ENCODE data around the gene SLC49A3. TPM values are rescaled to one million over a fixed set of nuclear protein-coding genes. Genes with fewer than 3 reads are reported as not detected.
A peak's percentile ranks its signal among the peaks of the same experiment; 100 is the strongest.

SLC49A3 gene
- total and polyA plus RNA-seq, 2 of the 13 experiments (the other 11 are each of a cell fraction or from before 2014, with no cell fraction given), result 0.07 to 0.17 TPM

DNA sequence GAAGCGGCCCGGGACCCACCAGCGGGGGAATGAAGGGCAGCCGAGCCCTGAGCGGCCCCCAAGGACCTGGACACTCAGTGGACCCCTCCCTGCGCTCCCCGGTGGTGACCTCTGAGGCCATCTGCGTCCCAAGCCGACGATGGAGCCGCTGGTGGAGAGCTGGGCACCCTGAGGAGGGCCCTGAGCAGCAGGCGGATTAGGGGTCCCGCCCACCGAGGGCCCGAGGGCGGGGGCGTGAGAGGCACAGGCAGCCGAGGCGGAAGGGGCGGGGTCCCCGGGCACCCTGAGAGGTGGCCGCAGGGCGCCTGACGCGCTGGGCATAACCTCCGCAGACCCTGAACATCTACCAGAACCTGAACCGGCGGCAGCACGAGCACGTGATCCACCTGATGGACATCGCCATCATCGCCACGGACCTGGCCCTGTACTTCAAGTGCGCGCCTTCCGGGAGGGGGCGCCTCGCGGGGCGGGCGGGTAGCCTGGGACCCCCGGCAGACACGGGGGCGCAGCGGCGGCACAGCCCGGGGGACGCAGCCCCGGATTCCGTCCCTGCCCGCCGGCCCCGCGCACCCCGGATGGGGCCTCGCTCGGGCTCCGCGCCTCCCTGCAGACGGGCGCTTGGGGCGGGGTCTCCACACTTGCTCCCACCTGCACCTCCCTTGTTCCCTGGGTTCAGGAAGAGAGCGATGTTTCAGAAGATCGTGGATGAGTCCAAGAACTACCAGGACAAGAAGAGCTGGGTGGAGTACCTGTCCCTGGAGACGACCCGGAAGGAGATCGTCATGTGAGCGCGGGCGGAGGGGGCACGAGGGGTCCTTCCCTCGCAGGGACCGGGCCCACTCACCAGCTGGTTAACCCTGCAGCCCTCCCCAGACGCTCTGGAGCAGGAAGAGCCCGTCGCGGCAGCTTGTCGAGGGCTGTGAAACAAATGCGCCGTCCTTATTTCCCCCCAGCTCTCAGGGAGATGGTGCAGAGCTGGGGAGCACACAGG lies 25.2 kb downstream of the SLC49A3 start (continued):
- TF ChIP-seq, protein P1, sequence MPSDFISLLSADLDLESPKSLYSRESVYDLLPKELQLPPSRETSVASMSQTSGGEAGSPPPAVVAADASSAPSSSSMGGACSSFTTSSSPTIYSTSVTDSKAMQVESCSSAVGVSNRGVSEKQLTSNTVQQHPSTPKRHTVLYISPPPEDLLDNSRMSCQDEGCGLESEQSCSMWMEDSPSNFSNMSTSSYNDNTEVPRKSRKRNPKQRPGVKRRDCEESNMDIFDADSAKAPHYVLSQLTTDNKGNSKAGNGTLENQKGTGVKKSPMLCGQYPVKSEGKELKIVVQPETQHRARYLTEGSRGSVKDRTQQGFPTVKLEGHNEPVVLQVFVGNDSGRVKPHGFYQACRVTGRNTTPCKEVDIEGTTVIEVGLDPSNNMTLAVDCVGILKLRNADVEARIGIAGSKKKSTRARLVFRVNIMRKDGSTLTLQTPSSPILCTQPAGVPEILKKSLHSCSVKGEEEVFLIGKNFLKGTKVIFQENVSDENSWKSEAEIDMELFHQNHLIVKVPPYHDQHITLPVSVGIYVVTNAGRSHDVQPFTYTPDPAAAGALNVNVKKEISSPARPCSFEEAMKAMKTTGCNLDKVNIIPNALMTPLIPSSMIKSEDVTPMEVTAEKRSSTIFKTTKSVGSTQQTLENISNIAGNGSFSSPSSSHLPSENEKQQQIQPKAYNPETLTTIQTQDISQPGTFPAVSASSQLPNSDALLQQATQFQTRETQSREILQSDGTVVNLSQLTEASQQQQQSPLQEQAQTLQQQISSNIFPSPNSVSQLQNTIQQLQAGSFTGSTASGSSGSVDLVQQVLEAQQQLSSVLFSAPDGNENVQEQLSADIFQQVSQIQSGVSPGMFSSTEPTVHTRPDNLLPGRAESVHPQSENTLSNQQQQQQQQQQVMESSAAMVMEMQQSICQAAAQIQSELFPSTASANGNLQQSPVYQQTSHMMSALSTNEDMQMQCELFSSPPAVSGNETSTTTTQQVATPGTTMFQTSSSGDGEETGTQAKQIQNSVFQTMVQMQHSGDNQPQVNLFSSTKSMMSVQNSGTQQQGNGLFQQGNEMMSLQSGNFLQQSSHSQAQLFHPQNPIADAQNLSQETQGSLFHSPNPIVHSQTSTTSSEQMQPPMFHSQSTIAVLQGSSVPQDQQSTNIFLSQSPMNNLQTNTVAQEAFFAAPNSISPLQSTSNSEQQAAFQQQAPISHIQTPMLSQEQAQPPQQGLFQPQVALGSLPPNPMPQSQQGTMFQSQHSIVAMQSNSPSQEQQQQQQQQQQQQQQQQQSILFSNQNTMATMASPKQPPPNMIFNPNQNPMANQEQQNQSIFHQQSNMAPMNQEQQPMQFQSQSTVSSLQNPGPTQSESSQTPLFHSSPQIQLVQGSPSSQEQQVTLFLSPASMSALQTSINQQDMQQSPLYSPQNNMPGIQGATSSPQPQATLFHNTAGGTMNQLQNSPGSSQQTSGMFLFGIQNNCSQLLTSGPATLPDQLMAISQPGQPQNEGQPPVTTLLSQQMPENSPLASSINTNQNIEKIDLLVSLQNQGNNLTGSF (CRISPR knock-in tag; IDR thresholded peaks at IDR 0.05), result no peak
- TF ChIP-seq SKI (IDR thresholded peaks at IDR 0.05; ENCODE audit: partially characterized antibody), result no peak
- TF ChIP-seq, protein P2, sequence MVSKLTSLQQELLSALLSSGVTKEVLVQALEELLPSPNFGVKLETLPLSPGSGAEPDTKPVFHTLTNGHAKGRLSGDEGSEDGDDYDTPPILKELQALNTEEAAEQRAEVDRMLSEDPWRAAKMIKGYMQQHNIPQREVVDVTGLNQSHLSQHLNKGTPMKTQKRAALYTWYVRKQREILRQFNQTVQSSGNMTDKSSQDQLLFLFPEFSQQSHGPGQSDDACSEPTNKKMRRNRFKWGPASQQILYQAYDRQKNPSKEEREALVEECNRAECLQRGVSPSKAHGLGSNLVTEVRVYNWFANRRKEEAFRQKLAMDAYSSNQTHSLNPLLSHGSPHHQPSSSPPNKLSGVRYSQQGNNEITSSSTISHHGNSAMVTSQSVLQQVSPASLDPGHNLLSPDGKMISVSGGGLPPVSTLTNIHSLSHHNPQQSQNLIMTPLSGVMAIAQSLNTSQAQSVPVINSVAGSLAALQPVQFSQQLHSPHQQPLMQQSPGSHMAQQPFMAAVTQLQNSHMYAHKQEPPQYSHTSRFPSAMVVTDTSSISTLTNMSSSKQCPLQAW (CRISPR knock-in tag; IDR thresholded peaks at IDR 0.05), result peak; percentile 31; the same call in 1 of the 2 replicates
- TF ChIP-seq ZNF850 (CRISPR knock-in tag; conservative IDR thresholded peaks at IDR 0.05), result no peak
- no peak for TF ChIP-seq FOXA3 (CRISPR knock-in tag; IDR thresholded peaks at IDR 0.05)
- TF ChIP-seq, protein P3, sequence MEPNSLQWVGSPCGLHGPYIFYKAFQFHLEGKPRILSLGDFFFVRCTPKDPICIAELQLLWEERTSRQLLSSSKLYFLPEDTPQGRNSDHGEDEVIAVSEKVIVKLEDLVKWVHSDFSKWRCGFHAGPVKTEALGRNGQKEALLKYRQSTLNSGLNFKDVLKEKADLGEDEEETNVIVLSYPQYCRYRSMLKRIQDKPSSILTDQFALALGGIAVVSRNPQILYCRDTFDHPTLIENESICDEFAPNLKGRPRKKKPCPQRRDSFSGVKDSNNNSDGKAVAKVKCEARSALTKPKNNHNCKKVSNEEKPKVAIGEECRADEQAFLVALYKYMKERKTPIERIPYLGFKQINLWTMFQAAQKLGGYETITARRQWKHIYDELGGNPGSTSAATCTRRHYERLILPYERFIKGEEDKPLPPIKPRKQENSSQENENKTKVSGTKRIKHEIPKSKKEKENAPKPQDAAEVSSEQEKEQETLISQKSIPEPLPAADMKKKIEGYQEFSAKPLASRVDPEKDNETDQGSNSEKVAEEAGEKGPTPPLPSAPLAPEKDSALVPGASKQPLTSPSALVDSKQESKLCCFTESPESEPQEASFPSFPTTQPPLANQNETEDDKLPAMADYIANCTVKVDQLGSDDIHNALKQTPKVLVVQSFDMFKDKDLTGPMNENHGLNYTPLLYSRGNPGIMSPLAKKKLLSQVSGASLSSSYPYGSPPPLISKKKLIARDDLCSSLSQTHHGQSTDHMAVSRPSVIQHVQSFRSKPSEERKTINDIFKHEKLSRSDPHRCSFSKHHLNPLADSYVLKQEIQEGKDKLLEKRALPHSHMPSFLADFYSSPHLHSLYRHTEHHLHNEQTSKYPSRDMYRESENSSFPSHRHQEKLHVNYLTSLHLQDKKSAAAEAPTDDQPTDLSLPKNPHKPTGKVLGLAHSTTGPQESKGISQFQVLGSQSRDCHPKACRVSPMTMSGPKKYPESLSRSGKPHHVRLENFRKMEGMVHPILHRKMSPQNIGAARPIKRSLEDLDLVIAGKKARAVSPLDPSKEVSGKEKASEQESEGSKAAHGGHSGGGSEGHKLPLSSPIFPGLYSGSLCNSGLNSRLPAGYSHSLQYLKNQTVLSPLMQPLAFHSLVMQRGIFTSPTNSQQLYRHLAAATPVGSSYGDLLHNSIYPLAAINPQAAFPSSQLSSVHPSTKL (CRISPR knock-in tag; IDR thresholded peaks at IDR 0.05), result no peak
- TF ChIP-seq ZBTB20 (CRISPR knock-in tag; IDR thresholded peaks at IDR 0.05; ENCODE audit: borderline replicate concordance, low read depth), result no peak
- no peak for TF ChIP-seq ZNF572 (CRISPR knock-in tag; IDR thresholded peaks at IDR 0.05)
- TF ChIP-seq ZFX (CRISPR knock-in tag; IDR thresholded peaks at IDR 0.05; ENCODE audit: low read depth), result peak; percentile 27; the same call in 1 of the 2 replicates
- TF ChIP-seq ZNF343 (CRISPR knock-in tag; IDR thresholded peaks at IDR 0.05), result no peak
- TF ChIP-seq TOPORS (CRISPR knock-in tag; IDR thresholded peaks at IDR 0.05), result no peak
- no peak for TF ChIP-seq ZBTB7B (CRISPR knock-in tag; IDR thresholded peaks at IDR 0.05)
- no peak for TF ChIP-seq ZNF101 (CRISPR knock-in tag; IDR thresholded peaks at IDR 0.05; ENCODE audit: borderline replicate concordance, low read depth)
- no peak for TF ChIP-seq EED (CRISPR knock-in tag; IDR thresholded peaks at IDR 0.05)
- TF ChIP-seq, protein P4, sequence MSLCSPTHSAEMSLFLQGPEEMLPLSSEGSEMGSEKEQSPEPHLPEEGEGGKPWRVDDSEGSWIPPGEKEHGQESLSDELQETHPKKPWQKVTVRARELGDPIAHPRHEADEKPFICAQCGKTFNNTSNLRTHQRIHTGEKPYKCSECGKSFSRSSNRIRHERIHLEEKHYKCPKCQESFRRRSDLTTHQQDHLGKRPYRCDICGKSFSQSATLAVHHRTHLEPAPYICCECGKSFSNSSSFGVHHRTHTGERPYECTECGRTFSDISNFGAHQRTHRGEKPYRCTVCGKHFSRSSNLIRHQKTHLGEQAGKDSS (CRISPR knock-in tag; IDR thresholded peaks at IDR 0.05; ENCODE audit: borderline replicate concordance, low read depth), result 0 out of 2 replicates have a peak, but pooled peaks have one; percentile 11
- TF ChIP-seq SCMH1 (CRISPR knock-in tag; IDR thresholded peaks at IDR 0.05; ENCODE audit: borderline replicate concordance), result no peak
